Left lung (tissue), 10 donors: ENCODE measurements around the gene USP31. TPM values are rescaled to one million over a fixed set of nuclear protein-coding genes. Genes with fewer than 3 reads are reported as not detected.

Experiments
- ATAC-seq: fragments of 200-7000 bp; cut with Tn5 transposase; one replicate; pipeline ENCODE4 v1.9.1; 2020; ENCODE audit warnings: moderate library complexity
- DNase-seq, 4 donors: peaks; one replicate each; pipeline ENCODE4 v3.0.0-alpha.2; 2013 to 2020
- H3K27ac ChIP-seq, 2 donors: fragments of 200-600 bp; sonication (generic) in 1 of 2; one replicate each; pipeline versions ENCODE4 v1.5.0 to v1.8.0; 2020 to 2021
- H3K27me3 ChIP-seq, 2 donors: fragments of 200-600 bp; sonication (generic) in 1 of 2; one replicate each; pipeline versions ENCODE4 v1.5.0 to v1.8.0; 2020 to 2021
- H3K36me3 ChIP-seq, 2 donors: fragments of 200-600 bp; sonication (generic) in 1 of 2; one replicate each; pipeline versions ENCODE4 v1.5.0 to v1.8.0; 2020 to 2021
- H3K4me1 ChIP-seq, 2 donors: fragments of 200-600 bp; one replicate each; pipeline ENCODE4 v1.8.0; 2021
- H3K4me3 ChIP-seq, 2 donors: fragments of 200-600 bp; sonication (generic) in 1 of 2; one replicate each; pipeline versions ENCODE4 v1.5.0 to v1.8.0; 2020 to 2021; ENCODE audit warnings: mild to moderate bottlenecking in 1 of 2
- H3K9me3 ChIP-seq, 2 donors: fragments of 200-600 bp; sonication (generic) in 1 of 2; one replicate each; pipeline versions ENCODE4 v1.5.0 to v1.8.0; 2020 to 2021
- intact Hi-C, 2 donors: fragments of 100-400 bp; cut with DNase I; formaldehyde crosslinking; loops; one replicate each; pipeline versions ENCODE4 v1.11.2 to v1.14.2; 2022
- polyA plus RNA-seq, 6 donors: library from polyadenylated mRNA; unstranded; fragments of 120-200 nt; gene quantifications; one replicate each; pipeline ENCODE4 v1.2.1, GENCODE V29; 2013; ENCODE audit not compliant: insufficient read length in 6 of 6
- total RNA-seq, 2 donors: library from RNA; stranded (reverse); fragmentation: NEBNext Ultra II Directional; extraction: Animal tissue kit (Norgen Biotek cat#: 25700); gene quantifications; one replicate each; pipeline ENCODE4 v1.2.1, GENCODE V29; 2021
- TF ChIP-seq, protein P1 (sequence below), 2 donors: fragments of 200-600 bp; sonication (generic) in 1 of 2; IDR thresholded peaks; one replicate each; pipeline versions ENCODE4 v1.5.0 to v1.8.0; 2021; ENCODE audit warnings: antibody characterized with exemption in 2 of 2
- donor health status: DM: no; HTN: yes; CAD: no.
- donor health status: DM: no; HTN: no; CAD: no.

Gene USP31
- total and polyA plus RNA-seq, 8 donors: 8.7 to 17.7 (median 9.8) TPM

DNA sequence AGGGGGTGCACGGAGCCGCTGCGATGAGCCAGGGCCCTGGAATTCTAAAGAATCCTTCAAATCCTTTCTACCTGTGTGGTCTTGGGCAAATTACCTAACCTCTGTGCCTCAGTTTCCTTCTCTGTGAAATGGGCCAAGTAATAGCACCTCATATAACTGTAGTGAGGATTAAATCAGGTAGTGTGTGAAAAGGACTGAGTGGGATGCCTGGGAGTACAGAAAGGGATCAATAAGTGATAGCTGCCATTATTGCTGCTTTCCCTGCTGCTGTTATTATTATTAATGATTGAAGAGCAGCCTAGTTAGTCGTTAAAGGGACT, 34.3 kb upstream of the USP31 start:
- Histone ChIP-seq H3K27ac (no peak overlapping the region), H3K36me3 (no peaks in the 10 kb centered on the region), H3K4me3 (peak overlapping the region; percentile 35 to 54), H3K27me3 (peaks cover 20 to 75% of the 10 kb centered on the region in 2 donors), H3K9me3 (no peaks in the 10 kb centered on the region), H3K4me1 (peaks cover 5 to 12% of the 10 kb centered on the region in 2 donors)
- TF ChIP-seq, protein P1, sequence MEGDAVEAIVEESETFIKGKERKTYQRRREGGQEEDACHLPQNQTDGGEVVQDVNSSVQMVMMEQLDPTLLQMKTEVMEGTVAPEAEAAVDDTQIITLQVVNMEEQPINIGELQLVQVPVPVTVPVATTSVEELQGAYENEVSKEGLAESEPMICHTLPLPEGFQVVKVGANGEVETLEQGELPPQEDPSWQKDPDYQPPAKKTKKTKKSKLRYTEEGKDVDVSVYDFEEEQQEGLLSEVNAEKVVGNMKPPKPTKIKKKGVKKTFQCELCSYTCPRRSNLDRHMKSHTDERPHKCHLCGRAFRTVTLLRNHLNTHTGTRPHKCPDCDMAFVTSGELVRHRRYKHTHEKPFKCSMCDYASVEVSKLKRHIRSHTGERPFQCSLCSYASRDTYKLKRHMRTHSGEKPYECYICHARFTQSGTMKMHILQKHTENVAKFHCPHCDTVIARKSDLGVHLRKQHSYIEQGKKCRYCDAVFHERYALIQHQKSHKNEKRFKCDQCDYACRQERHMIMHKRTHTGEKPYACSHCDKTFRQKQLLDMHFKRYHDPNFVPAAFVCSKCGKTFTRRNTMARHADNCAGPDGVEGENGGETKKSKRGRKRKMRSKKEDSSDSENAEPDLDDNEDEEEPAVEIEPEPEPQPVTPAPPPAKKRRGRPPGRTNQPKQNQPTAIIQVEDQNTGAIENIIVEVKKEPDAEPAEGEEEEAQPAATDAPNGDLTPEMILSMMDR (IDR thresholded peaks at IDR 0.05): no peak
- intact Hi-C loops: loop anchor here (10.0 kb wide), 1 partner anchor 251 kb away; no protein-coding TSS in a partner anchor
- ATAC-seq (no peak), DNase-seq (no peak)

GRCh38 chr16:23182679-23183542, 33.7 kb upstream of the USP31 start, which contains the start of gene SCNN1G:
TSS of gene SCNN1G (plus strand) at chr16:23182745. CDS start at chr16:23186272, 3,527 bp downstream.
- no peaks in the 10 kb centered on the region for H3K36me3 ChIP-seq
- no peaks in the 10 kb centered on the region for H3K9me3 ChIP-seq
- ATAC-seq (peak; percentile 67), DNase-seq (peak in 3 of 4 donors; percentile 38 to 80 (median 58))
- H3K4me3 ChIP-seq: peak within 1 kb of the TSS; percentile 35 to 54
- intact Hi-C loops: loop anchor here (10.0 kb wide), 1 partner anchor 252 kb away; no protein-coding TSS in a partner anchor
- H3K27ac ChIP-seq: no peak within 1 kb of the TSS
- H3K27me3 ChIP-seq: peaks cover 20 to 77% of the 10 kb centered on the region in 2 donors
- TF ChIP-seq, protein P1 (IDR thresholded peaks at IDR 0.05): peak in 1 of 2 donors; percentile 49
- H3K4me1 ChIP-seq: peaks cover 5 to 12% of the 10 kb centered on the region in 2 donors

GRCh38 chr16:23182206-23182678, 33.0 kb upstream of the USP31 start:
- Histone ChIP-seq H3K9me3 (no peaks in the 10 kb centered on the region), H3K27ac (no peak overlapping the region), H3K36me3 (no peaks in the 10 kb centered on the region), H3K4me1 (peaks cover 5 to 12% of the 10 kb centered on the region in 2 donors), H3K27me3 (peaks cover 20 to 77% of the 10 kb centered on the region in 2 donors), H3K4me3 (peak overlapping the region; percentile 35 to 54)
- TF ChIP-seq, protein P1 (IDR thresholded peaks at IDR 0.05): peak; percentile 94 to 95
- DNase-seq (peak; percentile 59 to 93 (median 80)), ATAC-seq (peak; percentile 99)
- intact Hi-C loops: loop anchor here (10.0 kb wide), 1 partner anchor 253 kb away; no protein-coding TSS in a partner anchor

DNA sequence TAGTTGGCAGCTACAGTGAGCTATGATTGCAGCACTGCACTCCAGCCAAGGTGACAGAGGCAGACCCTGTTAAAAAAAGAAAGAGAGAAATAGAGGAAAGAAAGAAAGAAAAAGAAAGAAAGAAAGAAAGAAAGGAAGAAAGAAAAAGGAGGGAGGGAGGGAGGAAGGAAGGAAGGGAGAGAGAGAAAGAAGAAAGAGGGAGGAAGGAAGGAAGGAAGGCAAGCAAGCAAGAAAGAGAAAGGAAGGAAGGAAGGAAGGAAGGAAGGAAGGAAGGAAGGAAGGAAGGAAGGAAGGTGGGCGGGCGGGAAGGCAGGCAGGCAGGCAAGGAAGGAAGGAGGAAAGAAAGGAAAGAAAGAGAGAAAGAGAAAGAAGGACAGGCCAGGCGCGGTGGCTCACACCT, 32.3 kb upstream of the USP31 start:
- Histone ChIP-seq H3K4me1 (peaks cover 5 to 12% of the 10 kb centered on the region in 2 donors), H3K9me3 (no peaks in the 10 kb centered on the region), H3K27me3 (peaks cover 20 to 76% of the 10 kb centered on the region in 2 donors), H3K36me3 (no peaks in the 10 kb centered on the region), H3K4me3 (no peak overlapping the region), H3K27ac (no peak overlapping the region)
- intact Hi-C loops: loop anchor here (10.0 kb wide), 1 partner anchor 253 kb away; no protein-coding TSS in a partner anchor
- DNase-seq: no peak
- ATAC-seq: no peak
- TF ChIP-seq, protein P1 (IDR thresholded peaks at IDR 0.05): no peak

GRCh38 chr16:23175651-23176050, 26.4 kb upstream of the USP31 start:
- no peaks in the 10 kb centered on the region for H3K4me1 ChIP-seq
- intact Hi-C loops: no loop called here
- DNase-seq (no peak), ATAC-seq (no peak)
- H3K36me3 ChIP-seq: no peaks in the 10 kb centered on the region
- H3K9me3 ChIP-seq: no peaks in the 10 kb centered on the region
- TF ChIP-seq, protein P1 (IDR thresholded peaks at IDR 0.05): no peak
- H3K27me3 ChIP-seq: peaks cover 0 to 28% of the 10 kb centered on the region in 2 donors
- no peak overlapping the region for H3K4me3 ChIP-seq
- no peak overlapping the region for H3K27ac ChIP-seq
